Activated CD8-positive, alpha-beta memory T cell treated with anti-CD3 and anti-CD28 coated beads for 48 hours (primary cell): ENCODE measurements around the gene IFITM5.
"Not testable (repeated sequence)": the region's sequence is repeated elsewhere in the genome, so short reads cannot be mapped to it uniquely, and the experiment has no call there.

Experiments
- DNase-seq, 3 experiments: peaks; one replicate each; pipeline ENCODE4 v3.0.0-alpha.2; 2020; ENCODE audit warnings: low read depth in 2 of 3, low spot score in 2 of 3

The IFITM5 gene

GRCh38 chr11:313304-313786, 14.0 kb upstream of the IFITM5 start:
- DNase-seq = no peak

- DNase-seq = no peak
Measured at GRCh38 chr11:312092-312816, 12.9 kb upstream of the IFITM5 start.

GRCh38 chr11:311013-311748, 11.9 kb upstream of the IFITM5 start:
- DNase-seq = not testable (repeated sequence)

GRCh38 chr11:309979-310572, 10.8 kb upstream of the IFITM5 start:
- not testable (repeated sequence) for DNase-seq

- DNase-seq = not testable (repeated sequence)
Measured at GRCh38 chr11:308740-309665, 9.7 kb upstream of the IFITM5 start.

- DNase-seq = not testable (repeated sequence)
Measured at GRCh38 chr11:307766-308708, 8.7 kb upstream of the IFITM5 start, which contains the start of gene IFITM2. Gene IFITM2 (plus strand): TSS chr11:307816. CDS start chr11:308193, 377 bp downstream.

- DNase-seq = no peak
Measured at GRCh38 chr11:306645-307371, 7.5 kb upstream of the IFITM5 start.

GRCh38 chr11:305844-306211, 6.5 kb upstream of the IFITM5 start:
- DNase-seq = no peak

- no peak for DNase-seq
Measured at GRCh38 chr11:304915-305843, 5.9 kb upstream of the IFITM5 start.

GRCh38 chr11:304061-304506, 4.8 kb upstream of the IFITM5 start:
- DNase-seq = no peak

- DNase-seq = no peak
Measured at GRCh38 chr11:303363-303762, 4.0 kb upstream of the IFITM5 start.

- no peak for DNase-seq
Measured at GRCh38 chr11:299951-300735, 817 bp upstream of the IFITM5 start.

- DNase-seq = no peak
Measured at GRCh38 chr11:298406-299065, 790 bp downstream of the IFITM5 start.

GRCh38 chr11:297586-298405, 1.5 kb downstream of the IFITM5 start:
- no peak for DNase-seq

- DNase-seq = no peak
Measured at GRCh38 chr11:297051-297585, 2.2 kb downstream of the IFITM5 start.
